Hematopoietic multipotent progenitor cell treated with erythropoietin and hydrocortisone succinate and interleukin-3 and kit ligand, for 17 days (in vitro differentiated cells): ENCODE results near the gene SLC22A7.
A peak's percentile ranks its signal among the peaks of the same experiment; 100 is the strongest.

Source experiments
- DNase-seq: peaks from one replicate; pipeline ENCODE4 v3.0.0-alpha.2; 2015; ENCODE audit warnings: low spot score

Gene SLC22A7, protein sequence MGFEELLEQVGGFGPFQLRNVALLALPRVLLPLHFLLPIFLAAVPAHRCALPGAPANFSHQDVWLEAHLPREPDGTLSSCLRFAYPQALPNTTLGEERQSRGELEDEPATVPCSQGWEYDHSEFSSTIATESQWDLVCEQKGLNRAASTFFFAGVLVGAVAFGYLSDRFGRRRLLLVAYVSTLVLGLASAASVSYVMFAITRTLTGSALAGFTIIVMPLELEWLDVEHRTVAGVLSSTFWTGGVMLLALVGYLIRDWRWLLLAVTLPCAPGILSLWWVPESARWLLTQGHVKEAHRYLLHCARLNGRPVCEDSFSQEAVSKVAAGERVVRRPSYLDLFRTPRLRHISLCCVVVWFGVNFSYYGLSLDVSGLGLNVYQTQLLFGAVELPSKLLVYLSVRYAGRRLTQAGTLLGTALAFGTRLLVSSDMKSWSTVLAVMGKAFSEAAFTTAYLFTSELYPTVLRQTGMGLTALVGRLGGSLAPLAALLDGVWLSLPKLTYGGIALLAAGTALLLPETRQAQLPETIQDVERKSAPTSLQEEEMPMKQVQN

DNA sequence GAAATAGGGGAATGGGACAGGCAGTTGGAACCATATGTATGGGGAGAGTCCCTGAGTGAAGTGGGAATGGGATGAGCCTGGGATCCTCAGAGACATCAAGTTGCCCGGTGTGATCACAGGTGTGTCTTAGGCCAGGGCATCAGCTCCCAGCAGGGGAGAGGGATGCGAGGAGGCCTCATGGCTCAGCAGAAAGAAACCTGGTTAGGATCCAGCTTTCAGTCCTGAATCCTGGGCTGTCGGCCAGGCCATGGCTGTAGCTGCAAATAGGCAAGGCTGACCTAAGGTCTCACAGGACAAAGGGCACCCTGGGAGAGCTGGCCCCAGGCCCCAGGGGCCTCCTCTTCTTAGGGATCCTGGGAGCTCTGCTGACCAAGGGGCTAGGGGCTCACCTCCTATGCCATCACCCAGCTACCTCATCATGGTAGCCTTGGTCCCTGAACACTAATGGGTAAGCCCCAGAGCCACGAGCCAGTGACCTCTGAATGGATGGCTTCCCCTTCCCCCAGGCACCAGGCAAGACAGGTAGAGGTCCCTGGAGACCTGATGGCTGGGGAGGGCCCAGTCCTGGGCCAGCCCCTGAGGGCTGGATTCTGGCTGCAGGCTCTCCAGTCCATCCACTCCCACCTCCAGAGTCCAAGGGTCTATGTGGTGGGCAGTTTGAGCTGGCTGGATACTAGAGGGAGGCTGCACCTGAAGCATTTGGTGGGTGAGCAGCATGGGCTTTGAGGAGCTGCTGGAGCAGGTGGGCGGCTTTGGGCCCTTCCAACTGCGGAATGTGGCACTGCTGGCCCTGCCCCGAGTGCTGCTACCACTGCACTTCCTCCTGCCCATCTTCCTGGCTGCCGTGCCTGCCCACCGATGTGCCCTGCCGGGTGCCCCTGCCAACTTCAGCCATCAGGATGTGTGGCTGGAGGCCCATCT lies at the start of gene SLC22A7:
SLC22A7 (plus strand) TSS at position 617 of the 921 bp plus-strand sequence; CDS start at position 716, 99 bp downstream.
- DNase-seq, result no peak

DNA sequence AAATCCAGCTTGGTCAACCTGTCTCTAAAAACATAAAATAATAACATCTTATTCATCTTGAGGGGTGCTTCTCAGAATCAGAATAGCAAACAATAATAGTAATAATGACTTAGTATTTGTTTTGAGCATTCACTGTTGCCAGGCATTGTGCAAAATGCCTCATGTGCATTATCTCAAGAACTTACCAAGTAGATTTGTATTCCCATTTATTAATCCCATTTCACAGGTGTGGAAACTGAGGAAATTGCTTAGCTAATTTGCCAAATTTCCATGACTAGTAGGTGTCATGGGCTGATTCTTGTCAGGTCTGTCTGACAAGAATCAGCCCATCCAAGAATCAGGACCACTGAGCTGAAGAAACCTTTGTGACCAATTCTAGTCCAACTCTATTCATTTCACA lies 49.3 kb upstream of the SLC22A7 start:
- DNase-seq, result no peak

GRCh38 chr6:43250992-43251373 lies 47.1 kb upstream of the SLC22A7 start:
- DNase-seq, result no peak

GRCh38 chr6:43253401-43253800 lies 44.7 kb upstream of the SLC22A7 start:
- no peak for DNase-seq

GRCh38 chr6:43254138-43254817 lies 43.8 kb upstream of the SLC22A7 start:
- DNase-seq, result no peak

GRCh38 chr6:43254846-43255245 lies 43.2 kb upstream of the SLC22A7 start:
- DNase-seq, result no peak

DNA sequence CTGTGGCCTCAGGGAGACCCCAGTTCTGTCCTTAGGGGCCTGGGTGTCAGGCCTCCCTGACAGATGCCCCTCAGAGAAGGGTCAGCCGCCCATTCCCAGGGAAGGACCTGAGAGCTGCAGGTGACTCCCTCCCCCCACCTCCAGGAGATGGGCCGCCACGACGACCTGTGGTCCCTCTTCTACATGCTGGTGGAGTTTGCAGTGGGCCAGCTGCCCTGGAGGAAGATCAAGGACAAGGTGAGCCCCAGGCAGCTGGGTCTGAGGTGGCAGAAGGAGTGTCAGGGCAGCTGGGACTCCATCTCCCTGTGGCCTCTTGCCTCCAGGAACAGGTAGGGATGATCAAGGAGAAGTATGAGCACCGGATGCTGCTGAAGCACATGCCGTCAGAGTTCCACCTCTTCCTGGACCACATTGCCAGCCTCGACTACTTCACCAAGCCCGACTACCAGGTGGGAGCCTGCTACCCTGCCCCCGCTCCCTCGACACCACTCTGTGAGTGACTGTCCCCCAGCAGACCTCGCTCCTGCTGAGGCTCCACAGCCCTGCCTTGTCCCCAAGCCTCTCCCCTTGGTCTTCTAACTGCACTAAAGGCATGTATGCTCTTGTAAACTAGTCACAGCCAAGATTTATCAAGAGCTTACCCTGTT lies 42.5 kb upstream of the SLC22A7 start:
- DNase-seq, result no peak

- DNase-seq, result no peak
Observed at GRCh38 chr6:43256670-43257366, 41.2 kb upstream of the SLC22A7 start.

DNA sequence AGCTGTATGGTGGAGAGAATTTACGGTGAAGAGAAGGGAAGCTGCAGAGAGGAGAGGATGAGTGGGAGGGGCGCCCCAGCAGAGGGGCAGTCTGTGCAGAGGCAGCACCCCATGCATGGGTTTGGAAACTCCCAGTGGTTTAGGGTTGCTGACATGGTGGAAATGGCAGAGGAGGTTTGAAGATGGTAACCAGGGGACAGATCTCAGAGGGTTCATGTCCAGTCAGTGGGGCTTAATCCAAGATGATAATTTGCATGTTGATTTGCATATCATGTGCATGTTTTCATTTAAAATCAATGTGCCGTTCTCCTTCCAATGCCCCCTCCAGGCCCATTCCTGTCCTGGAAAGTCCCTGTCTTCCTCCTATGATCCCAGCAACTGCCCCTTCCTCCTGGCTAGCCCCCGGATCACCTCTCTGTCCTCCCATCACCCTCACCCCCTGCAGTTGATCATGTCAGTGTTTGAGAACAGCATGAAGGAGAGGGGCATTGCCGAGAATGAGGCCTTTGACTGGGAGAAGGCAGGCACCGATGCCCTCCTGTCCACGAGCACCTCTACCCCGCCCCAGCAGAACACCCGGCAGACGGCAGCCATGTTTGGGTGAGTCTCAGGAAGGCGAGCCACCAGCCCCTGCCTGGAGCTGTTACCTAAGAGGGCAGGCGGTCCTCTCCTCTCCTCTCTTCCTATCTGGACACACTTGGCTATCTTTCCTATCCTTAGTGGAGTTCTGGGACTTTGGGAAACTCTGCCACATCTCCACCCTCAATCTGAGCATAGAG lies 40.5 kb upstream of the SLC22A7 start:
- no peak for DNase-seq

GRCh38 chr6:43258180-43258579 lies 39.9 kb upstream of the SLC22A7 start:
- no peak for DNase-seq

GRCh38 chr6:43258807-43259686 lies 39.0 kb upstream of the SLC22A7 start:
- no peak for DNase-seq

DNA sequence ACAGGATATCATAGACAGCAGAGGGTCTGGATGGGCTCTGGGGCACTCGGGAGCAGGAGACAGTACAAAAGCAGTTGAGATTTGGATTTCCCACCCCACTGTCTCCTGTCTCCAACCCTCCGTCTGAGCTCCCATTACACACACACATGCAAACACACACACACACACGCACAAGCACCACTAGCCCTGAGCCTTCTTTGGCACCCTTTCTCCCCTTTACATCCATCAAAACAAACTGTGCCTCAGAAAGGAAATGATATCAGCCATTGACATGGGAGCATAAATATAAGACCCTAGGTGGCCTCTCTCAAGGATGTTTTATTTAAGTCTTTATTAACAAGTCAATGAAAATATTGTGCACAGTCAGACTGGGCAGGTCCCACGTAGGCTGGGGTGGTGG lies 37.3 kb upstream of the SLC22A7 start:
- DNase-seq, result no peak

- no peak for DNase-seq
Observed at GRCh38 chr6:43261198-43261597, 36.9 kb upstream of the SLC22A7 start.

DNA sequence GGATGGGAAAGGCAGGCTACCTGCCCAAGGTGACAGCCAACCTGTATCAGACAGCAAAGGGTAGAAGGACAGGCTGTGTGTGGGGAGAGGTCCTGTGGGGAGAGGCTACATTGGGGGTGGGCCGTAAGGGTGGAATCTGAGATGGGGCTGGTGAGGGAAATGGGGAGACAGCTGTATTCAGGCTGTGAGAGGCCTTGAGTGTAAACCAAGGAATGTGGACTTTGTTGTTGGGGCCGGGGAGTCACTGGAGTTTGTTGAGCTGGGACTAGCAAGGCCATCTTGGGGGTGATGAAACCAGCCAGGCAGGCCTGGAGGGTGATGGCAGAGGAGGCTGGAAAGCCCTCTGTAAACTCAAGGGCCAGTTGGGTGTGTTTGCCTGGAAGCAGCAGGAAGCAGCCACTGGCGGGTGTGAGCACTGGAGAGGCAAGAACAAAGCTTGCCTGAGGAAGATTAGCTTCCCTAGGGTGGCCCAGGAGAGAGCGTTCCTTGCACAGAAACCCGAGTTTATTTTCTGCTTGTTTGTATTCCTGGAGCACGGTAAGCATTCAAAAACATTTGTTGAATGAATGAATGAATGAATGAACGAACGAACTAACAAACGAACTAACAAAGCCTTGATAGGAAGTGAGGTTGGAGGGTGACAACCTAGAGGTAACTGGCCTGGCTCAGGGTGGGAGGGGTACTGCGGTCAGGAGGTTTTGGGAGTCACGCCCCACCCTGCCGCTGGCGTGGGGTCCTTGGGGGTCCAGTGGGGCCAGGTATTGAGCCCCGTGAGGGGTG lies 35.9 kb upstream of the SLC22A7 start:
- DNase-seq, result no peak

DNA sequence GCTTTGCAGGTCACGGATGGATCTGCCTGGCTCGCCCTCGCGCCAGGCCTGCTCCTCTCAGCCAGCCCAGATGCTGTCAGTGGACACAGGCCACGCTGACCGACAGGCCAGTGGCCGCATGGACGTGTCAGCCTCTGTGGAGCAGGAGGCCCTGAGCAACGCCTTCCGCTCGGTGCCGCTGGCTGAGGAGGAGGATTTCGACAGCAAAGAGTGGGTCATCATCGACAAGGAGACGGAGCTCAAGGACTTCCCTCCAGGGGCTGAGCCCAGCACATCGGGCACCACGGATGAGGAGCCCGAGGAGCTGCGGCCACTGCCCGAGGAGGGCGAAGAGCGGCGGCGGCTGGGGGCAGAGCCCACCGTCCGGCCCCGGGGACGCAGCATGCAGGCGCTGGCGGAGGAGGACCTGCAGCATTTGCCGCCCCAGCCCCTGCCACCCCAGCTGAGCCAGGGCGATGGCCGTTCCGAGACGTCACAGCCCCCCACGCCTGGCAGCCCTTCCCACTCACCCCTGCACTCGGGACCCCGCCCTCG lies 35.2 kb upstream of the SLC22A7 start:
- no peak for DNase-seq

DNA sequence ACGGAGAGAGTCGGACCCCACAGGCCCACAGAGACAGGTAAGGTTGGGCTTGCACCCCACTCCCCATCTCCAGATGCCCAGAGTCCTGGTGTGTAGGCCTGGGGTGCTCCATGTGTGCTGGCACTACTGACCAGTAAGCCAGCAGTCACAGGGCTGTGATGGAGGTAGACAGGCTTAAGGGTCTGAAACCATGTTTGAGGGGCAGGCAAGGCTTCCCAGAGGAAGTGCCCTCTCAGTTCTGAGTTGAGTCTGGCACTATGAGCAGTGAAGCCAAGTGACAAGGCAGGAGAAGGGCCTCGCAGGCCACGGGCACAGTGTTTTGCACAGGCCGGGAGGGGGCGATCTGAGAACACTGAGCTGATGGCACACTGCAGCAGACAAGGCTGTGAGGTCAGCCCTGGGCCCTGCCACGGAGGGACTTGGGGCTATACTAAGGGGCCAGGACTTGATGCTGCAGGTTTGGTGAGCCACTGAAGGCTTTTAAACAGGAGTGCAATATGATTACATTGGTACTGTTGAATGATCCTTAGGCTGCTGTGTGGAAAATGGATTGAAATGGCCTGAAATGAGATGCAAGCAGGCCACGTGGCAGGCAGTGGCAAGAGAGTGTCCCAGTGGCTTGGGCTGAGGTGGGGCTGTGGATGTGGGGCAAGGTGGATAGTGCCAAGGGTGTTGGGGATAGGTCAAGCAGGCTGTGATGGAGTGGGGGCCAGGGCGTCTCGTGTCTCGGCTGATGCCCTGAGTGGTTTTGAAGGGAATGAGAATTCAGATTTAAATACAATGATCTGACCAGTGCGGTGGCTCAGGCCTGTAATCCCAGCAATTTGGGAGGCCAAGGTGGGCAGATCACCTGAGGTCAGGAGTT lies 34.5 kb upstream of the SLC22A7 start:
- peak; percentile 38 for DNase-seq

- DNase-seq, result no peak
Observed at GRCh38 chr6:43264599-43265145, 33.4 kb upstream of the SLC22A7 start.
